MCF 10A (cell line): ENCODE data around the gene RGMA. TPM values are rescaled to one million over a fixed set of nuclear protein-coding genes. Genes with fewer than 3 reads are reported as not detected.
A peak's percentile ranks its signal among the peaks of the same experiment; 100 is the strongest.

Experiments
- BruUV-seq: library from RNA; stranded (reverse); fragments of 400-500 nt; replicated peaks from 2 replicates; lab custom pipeline; 2021; lab: Mats Ljungman, UMichigan
- CTCF ChIA-PET: fragments of 300-600 bp; sonication (Branson Sonifier 250); formaldehyde crosslinking; extraction: SDS; loops from one replicate; lab custom pipeline; 2021; ENCODE audit warnings: antibody characterized with exemption, inconsistent platforms; lab: Yijun Ruan, JAX
- POLR2A ChIA-PET: fragments of 300-600, 350-650 bp; sonication (Branson Sonifier 250); formaldehyde crosslinking; extraction: SDS; loops from one replicate; lab custom pipeline; 2020; ENCODE audit warnings: antibody characterized with exemption, inconsistent platforms; lab: Yijun Ruan, JAX
- DNase-seq: peaks from one replicate; pipeline ENCODE4 v3.0.0-alpha.2; 2018; ENCODE audit not compliant: unreplicated experiment
- H3K27ac Mint-ChIP-seq: one replicate; pipeline ENCODE4 v1.8.0; 2022; ENCODE audit warnings: mild to moderate bottlenecking, low read depth, mixed read lengths; ENCODE audit not compliant: unreplicated experiment
- H3K27me3 Mint-ChIP-seq: one replicate; pipeline ENCODE4 v1.8.0; 2022; ENCODE audit warnings: mixed read lengths; ENCODE audit not compliant: insufficient read depth, unreplicated experiment
- H3K36me3 Mint-ChIP-seq: one replicate; pipeline ENCODE4 v1.8.0; 2022; ENCODE audit warnings: mild to moderate bottlenecking, moderate library complexity, mixed read lengths; ENCODE audit not compliant: insufficient read depth, unreplicated experiment
- H3K4me1 Mint-ChIP-seq: one replicate; pipeline ENCODE4 v1.8.0; 2022; ENCODE audit warnings: mixed read lengths; ENCODE audit not compliant: insufficient read depth, unreplicated experiment
- H3K4me3 Mint-ChIP-seq: one replicate; pipeline ENCODE4 v1.8.0; 2022; ENCODE audit warnings: mild to moderate bottlenecking, moderate library complexity, mixed read lengths; ENCODE audit not compliant: unreplicated experiment
- H3K9me3 Mint-ChIP-seq: one replicate; pipeline ENCODE4 v1.8.0; 2022; ENCODE audit warnings: mixed read lengths; ENCODE audit not compliant: unreplicated experiment
- CTCF ChIP-seq: fragments of 200-600 bp; IDR thresholded peaks from one replicate; pipeline ENCODE4 v1.8.0; 2022; ENCODE audit warnings: antibody characterized with exemption, mild to moderate bottlenecking; ENCODE audit not compliant: unreplicated experiment
- intact Hi-C: fragments of 100-400 bp; cut with micrococcal nuclease; formaldehyde crosslinking; loops from 2 replicates; pipeline ENCODE4 v1.14.1; 2022
- total RNA-seq: library from RNA; stranded (reverse); gene quantifications from 2 replicates; pipeline ENCODE4 v1.2.3, GENCODE V29; 2022

Gene RGMA
- total RNA-seq, 1 experiment from 2014 or later: 0.51 TPM

- Mint-ChIP-seq H3K4me3 (no peak overlapping the region), H3K9me3 (no peaks in the 10 kb centered on the region), H3K36me3 (peaks cover 85% of the 10 kb centered on the region), H3K27ac (peak overlapping the region; percentile 95), H3K27me3 (no peaks in the 10 kb centered on the region), H3K4me1 (peaks cover 45% of the 10 kb centered on the region)
- POLR2A ChIA-PET: interaction anchor here (0.6 to 3.3 kb wide), 5 partner anchors 9 to 1092 kb away, joined by 3 to 17 read pairs (median 4); no protein-coding TSS in a partner anchor
- DNase-seq: no peak
- intact Hi-C loops: loop anchor here (10.0 kb wide), 1 partner anchor 1207 kb away; the partner anchor contains the start of gene MCTP2
- BruUV-seq: TSS peak; percentile 29
- CTCF ChIA-PET: interaction anchor here (3.2 to 9.8 kb wide), 2 partner anchors 231 to 1092 kb away, joined by 28 to 117 read pairs; no protein-coding TSS in a partner anchor
- no peak for TF ChIP-seq CTCF
Observed at GRCh38 chr15:93027413-93027812, 61.6 kb downstream of the RGMA start.

- Mint-ChIP-seq H3K4me1 (peaks cover 52% of the 10 kb centered on the region), H3K36me3 (peaks cover 93% of the 10 kb centered on the region), H3K27ac (peak overlapping the region; percentile 66), H3K27me3 (no peaks in the 10 kb centered on the region), H3K4me3 (no peak overlapping the region), H3K9me3 (no peaks in the 10 kb centered on the region)
- DNase-seq: no peak
- intact Hi-C loops: loop anchor here (10.0 kb wide), 1 partner anchor 1208 kb away; the partner anchor contains the start of gene MCTP2
- no peak for TF ChIP-seq CTCF
- BruUV-seq: no TSS peak
- ChIA-PET CTCF (interaction anchor here (9.8 kb wide), 1 partner anchor 1093 kb away, joined by 117 read pairs; no protein-coding TSS in a partner anchor), POLR2A (interaction anchor here (0.6 to 1.0 kb wide), 2 partner anchors 46 to 218 kb away, joined by 3 read pairs; no protein-coding TSS in a partner anchor)
Observed at GRCh38 chr15:93026380-93026817, 62.6 kb downstream of the RGMA start.

DNA sequence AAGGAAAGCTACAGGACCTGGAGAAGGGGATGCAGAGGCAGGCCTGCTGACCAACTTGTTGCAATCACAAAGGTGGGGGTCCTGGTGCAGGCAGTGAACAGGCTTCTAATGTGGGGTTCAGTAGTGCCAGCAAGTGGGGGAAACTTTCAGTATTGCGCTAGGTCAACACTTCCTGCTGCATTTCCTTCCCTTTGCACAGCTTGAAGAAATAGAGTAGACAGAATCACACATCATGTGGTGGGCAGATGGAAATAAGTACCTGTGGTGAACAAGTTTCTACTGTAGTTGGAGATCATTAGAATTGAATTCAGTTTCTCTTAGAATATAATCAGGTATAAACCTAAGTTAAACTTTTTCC, 63.4 kb downstream of the RGMA start:
- peaks cover 100% of the 10 kb centered on the region for H3K36me3 Mint-ChIP-seq
- intact Hi-C loops: loop anchor here (10.0 kb wide), 1 partner anchor 1209 kb away; the partner anchor contains the start of gene MCTP2
- H3K27me3 Mint-ChIP-seq: no peaks in the 10 kb centered on the region
- ChIA-PET POLR2A (no interaction called here), CTCF (interaction anchor here (9.8 kb wide), 1 partner anchor 1094 kb away, joined by 117 read pairs; no protein-coding TSS in a partner anchor)
- DNase-seq: no peak
- BruUV-seq: no TSS peak
- H3K4me3 Mint-ChIP-seq: no peak overlapping the region
- H3K4me1 Mint-ChIP-seq: peaks cover 56% of the 10 kb centered on the region
- no peak for TF ChIP-seq CTCF
- H3K27ac Mint-ChIP-seq: no peak overlapping the region
- H3K9me3 Mint-ChIP-seq: no peaks in the 10 kb centered on the region

DNA sequence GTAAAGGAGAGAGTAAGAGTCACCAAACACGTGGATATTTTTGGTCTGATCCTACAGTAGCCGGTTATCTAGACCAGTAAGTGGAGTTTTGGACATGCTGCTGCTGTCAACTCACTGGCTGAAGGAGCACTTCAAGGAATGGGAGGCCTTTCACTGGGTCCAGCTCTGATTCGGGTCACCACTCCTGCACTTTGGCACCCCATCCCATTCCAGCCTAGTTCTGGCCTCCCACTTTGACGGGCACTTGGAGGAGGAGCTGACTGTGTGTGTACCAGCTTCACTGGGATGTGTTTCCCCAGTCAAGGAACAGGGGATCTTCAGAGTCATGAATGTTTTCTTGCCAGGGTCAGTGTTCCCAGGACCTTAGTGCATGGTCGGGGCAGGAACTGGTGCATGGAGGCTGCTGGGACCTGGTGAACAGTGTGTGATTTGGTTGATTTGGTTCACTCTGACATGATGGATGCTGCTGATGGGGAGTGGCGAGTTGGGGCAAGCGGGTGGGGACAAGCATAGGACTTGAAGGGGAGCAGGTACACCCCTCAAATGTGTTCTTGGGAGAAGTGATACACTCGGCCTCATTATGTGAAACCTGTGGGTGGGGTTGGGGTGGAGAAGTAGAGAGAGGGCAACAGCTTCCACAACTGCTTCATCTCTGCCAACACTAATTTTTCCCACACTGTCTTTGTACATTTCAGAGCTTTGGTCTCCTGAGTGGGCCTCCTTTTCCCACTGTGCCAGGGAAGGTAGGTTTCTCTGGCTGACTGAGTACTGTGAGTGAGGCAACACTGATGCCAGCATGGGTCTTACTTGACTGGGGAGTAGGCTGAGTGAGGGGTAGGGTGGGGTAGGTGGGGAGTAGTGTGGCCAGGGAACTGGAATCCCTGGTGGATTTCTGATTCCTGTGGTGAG, 64.0 kb downstream of the RGMA start:
- Mint-ChIP-seq H3K27me3 (no peaks in the 10 kb centered on the region), H3K4me1 (peaks cover 49% of the 10 kb centered on the region), H3K9me3 (no peaks in the 10 kb centered on the region), H3K4me3 (no peak overlapping the region), H3K36me3 (peaks cover 100% of the 10 kb centered on the region), H3K27ac (peak overlapping the region; percentile 29)
- DNase-seq: no peak
- intact Hi-C loops: loop anchor here (10.0 kb wide), 1 partner anchor 1210 kb away; the partner anchor contains the start of gene MCTP2
- TSS peak; percentile 14 for BruUV-seq
- POLR2A ChIA-PET: interaction anchor here (0.6 to 0.7 kb wide), 2 partner anchors 139 to 906 kb away, joined by 3 read pairs; no protein-coding TSS in a partner anchor
- no peak for TF ChIP-seq CTCF
- CTCF ChIA-PET: interaction anchor here (9.8 kb wide), 1 partner anchor 1095 kb away, joined by 117 read pairs; no protein-coding TSS in a partner anchor
